Upper lobe of right lung (tissue), 1 donor: Measurements from ENCODE around the gene RAB15. TPM values are rescaled to one million over a fixed set of nuclear protein-coding genes. Genes with fewer than 3 reads are reported as not detected.

Experiments used
- ATAC-seq: fragments of 200-7000 bp; cut with Tn5 transposase; one replicate; pipeline ENCODE4 v1.9.1; 2020; ENCODE audit warnings: mild to moderate bottlenecking, moderate library complexity
- DNase-seq: peaks from one replicate; pipeline ENCODE4 v3.0.0-alpha.2; 2020
- H3K27ac ChIP-seq: fragments of 200-600 bp; one replicate; pipeline ENCODE4 v1.8.0; 2022
- H3K27me3 ChIP-seq: fragments of 200-600 bp; one replicate; pipeline ENCODE4 v1.8.0; 2022; ENCODE audit warnings: mild to moderate bottlenecking
- H3K36me3 ChIP-seq: fragments of 200-600 bp; one replicate; pipeline ENCODE4 v1.8.0; 2022
- H3K4me1 ChIP-seq: fragments of 200-600 bp; one replicate; pipeline ENCODE4 v1.8.0; 2022
- H3K4me3 ChIP-seq: fragments of 200-600 bp; one replicate; pipeline ENCODE4 v1.8.0; 2022; ENCODE audit warnings: mild to moderate bottlenecking
- H3K9me3 ChIP-seq: fragments of 200-600 bp; one replicate; pipeline ENCODE4 v1.8.0; 2022
- CTCF ChIP-seq: fragments of 200-600 bp; IDR thresholded peaks from one replicate; pipeline ENCODE4 v1.8.0; 2022; ENCODE audit warnings: antibody characterized with exemption
- intact Hi-C: fragments of 100-400 bp; cut with DNase I; formaldehyde crosslinking; loops from one replicate; pipeline ENCODE4 v1.11.0; 2022
- total RNA-seq: library from RNA; stranded (reverse); fragmentation: NEBNext Ultra II Directional; extraction: Animal tissue kit (Norgen Biotek cat#: 25700); gene quantifications from one replicate; pipeline ENCODE4 v1.2.1, GENCODE V29; 2021
- donor health status: DM: no; HTN: yes; CAD: no; lungs with severe emphysema.

RAB15 gene
- total RNA-seq, 1 donor from 2014 or later: 21.5 TPM

- peak; percentile 29 for ATAC-seq
- Histone ChIP-seq H3K9me3 (no peaks in the 10 kb centered on the region), H3K36me3 (no peaks in the 10 kb centered on the region), H3K27ac (no peak overlapping the region), H3K4me1 (peaks cover 3% of the 10 kb centered on the region), H3K27me3 (no peaks in the 10 kb centered on the region), H3K4me3 (no peak overlapping the region)
- no peak for TF ChIP-seq CTCF
- no peak for DNase-seq
- intact Hi-C loops: no loop called here
Measured at GRCh38 chr14:65002586-65003210, 30.6 kb upstream of the RAB15 start.

- Histone ChIP-seq H3K4me1 (peaks cover 3% of the 10 kb centered on the region), H3K27ac (no peak overlapping the region), H3K9me3 (no peaks in the 10 kb centered on the region), H3K4me3 (no peak overlapping the region), H3K36me3 (no peaks in the 10 kb centered on the region), H3K27me3 (no peaks in the 10 kb centered on the region)
- no peak for TF ChIP-seq CTCF
- intact Hi-C loops: no loop called here
- ATAC-seq (no peak), DNase-seq (no peak)
Measured at GRCh38 chr14:65001723-65002122, 29.6 kb upstream of the RAB15 start.

GRCh38 chr14:65000898-65001591 is 28.9 kb upstream of the RAB15 start:
- Histone ChIP-seq H3K4me3 (no peak overlapping the region), H3K27ac (no peak overlapping the region), H3K4me1 (peaks cover 3% of the 10 kb centered on the region), H3K36me3 (no peaks in the 10 kb centered on the region), H3K9me3 (no peaks in the 10 kb centered on the region), H3K27me3 (no peaks in the 10 kb centered on the region)
- no peak for TF ChIP-seq CTCF
- no peak for ATAC-seq
- no peak for DNase-seq
- intact Hi-C loops: no loop called here

- Histone ChIP-seq H3K27ac (no peak overlapping the region), H3K27me3 (no peaks in the 10 kb centered on the region), H3K4me3 (no peak overlapping the region), H3K36me3 (no peaks in the 10 kb centered on the region), H3K4me1 (peaks cover 5% of the 10 kb centered on the region), H3K9me3 (no peaks in the 10 kb centered on the region)
- intact Hi-C loops: no loop called here
- no peak for ATAC-seq
- DNase-seq: no peak
- no peak for TF ChIP-seq CTCF
Measured at GRCh38 chr14:64998455-64998931, 26.4 kb upstream of the RAB15 start.

- no peak for TF ChIP-seq CTCF
- no peak for ATAC-seq
- Histone ChIP-seq H3K36me3 (no peaks in the 10 kb centered on the region), H3K9me3 (no peaks in the 10 kb centered on the region), H3K27me3 (no peaks in the 10 kb centered on the region), H3K4me1 (peaks cover 13% of the 10 kb centered on the region), H3K27ac (no peak overlapping the region), H3K4me3 (no peak overlapping the region)
- DNase-seq: no peak
- intact Hi-C loops: no loop called here
Measured at GRCh38 chr14:64997108-64997794, 25.1 kb upstream of the RAB15 start.
